Ramos (cell line): Measurements from ENCODE around the gene SYCP1.
"Not testable (repeated sequence)": the region's sequence is repeated elsewhere in the genome, so short reads cannot be mapped to it uniquely, and the experiment has no call there.

Experiments
- in situ Hi-C: fragments of 300-500 bp; cut with MboI; formaldehyde crosslinking; loops from one replicate; pipeline ENCODE4 v1.14.3; 2022; ENCODE audit warnings: low sequenced_read_pairs; ENCODE audit not compliant: unreplicated experiment

The SYCP1 gene

DNA sequence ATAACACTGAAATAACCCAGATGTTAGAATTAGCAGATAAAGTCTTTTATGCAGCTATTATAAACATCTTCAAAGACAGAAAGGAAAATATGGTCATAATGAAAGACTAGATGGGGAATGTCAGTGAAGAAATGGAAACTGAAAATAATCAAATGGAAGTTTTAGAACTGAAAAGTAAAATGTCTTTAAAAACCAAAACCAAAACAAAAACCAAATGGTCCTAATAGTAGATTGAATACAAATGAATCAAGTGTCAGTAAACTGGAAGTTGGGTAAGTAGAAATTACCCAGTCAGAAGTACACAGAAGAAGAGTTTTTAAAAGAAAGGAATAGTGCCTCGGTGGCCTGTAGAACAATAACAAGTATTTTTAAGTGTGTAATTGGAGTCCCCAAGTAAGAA is 72.7 kb downstream of the SYCP1 start:
- in situ Hi-C loops, result no loop called here

DNA sequence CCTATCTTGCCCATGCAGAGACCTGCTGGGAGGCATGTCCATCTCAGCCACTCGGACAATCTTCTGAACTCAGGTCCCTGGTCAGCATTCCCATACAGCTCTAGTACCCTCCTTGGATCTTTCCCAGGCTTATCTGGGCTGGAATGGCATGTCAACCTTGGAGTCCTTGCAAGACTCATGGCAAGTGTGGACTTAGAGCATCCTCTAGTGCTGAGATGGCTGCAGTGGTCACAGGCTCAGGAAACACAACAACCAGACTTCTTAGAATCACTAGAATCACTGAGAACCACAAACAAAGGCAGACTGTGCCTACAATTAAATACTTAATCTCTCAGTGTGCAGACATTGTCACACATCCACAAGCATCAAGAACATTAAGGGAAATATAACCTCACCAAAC is 101.9 kb downstream of the SYCP1 start:
- in situ Hi-C loops, result no loop called here

DNA sequence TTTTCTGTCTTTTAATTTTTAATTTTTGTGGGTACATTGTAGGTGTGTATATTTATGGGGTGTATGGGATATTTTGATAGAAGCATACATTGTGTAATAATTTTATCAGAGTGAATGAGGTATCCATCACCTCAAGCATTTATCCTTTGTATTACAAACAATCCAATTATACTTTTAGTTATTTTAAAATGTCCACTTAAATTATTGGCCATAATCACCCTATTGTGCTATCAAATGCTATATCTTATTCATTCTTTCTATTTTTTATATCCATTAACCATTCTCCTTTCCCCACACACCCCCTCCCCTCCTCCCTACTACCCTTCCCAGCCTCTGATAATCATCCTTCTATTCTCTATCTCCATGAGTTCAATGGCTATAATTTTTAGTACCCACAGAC is 104.8 kb downstream of the SYCP1 start:
- in situ Hi-C loops, result no loop called here

DNA sequence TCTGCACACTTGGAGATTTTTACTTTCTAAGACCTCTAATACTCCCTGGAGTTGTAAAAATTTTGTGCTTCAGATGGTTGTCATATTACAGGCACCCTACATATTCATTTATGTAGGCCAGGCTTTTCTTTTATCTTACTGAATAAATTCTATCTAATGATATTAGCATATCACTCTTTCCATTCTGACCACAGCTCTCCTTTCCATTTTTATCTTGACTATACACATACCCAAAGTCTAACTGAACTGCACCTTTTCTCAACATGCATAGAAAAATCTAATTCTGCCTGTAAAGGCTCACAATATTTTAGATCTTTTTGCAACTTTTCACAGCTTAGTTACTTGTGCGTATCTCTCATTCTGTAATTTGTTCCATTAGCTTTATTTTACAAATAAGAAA is 122.2 kb downstream of the SYCP1 start:
- in situ Hi-C loops, result loop anchor here (5.0 kb wide), 1 partner anchor 135 kb away; no protein-coding TSS in a partner anchor

DNA sequence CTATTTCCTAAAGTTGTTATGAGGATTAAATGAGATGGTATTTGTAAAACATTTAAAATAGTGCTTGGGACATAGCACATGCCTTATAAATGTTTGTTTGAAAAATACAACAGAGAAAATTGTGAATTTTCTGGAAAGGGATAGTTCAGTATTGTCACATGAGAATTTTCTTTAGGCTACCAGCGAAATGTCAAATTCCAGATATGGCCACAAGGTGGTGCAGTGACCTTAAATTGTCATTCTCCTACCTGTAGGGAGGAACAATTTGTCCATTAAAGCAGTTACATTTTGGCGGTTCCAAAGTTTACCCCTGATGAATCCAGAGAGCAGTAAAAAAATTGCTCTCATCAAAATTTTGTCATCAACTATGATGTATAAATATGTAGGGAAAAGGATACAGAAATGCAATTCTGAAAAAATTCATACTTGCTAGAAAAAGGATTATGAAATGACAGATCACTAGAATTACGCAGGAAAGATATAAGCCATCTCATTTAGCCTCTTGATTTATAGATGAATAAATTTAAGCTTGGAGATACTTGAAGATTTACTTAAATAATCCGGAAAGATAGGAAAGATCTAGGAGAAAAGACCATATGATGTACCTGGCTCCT is 124.7 kb downstream of the SYCP1 start:
- in situ Hi-C loops, result loop anchor here (5.0 kb wide), 1 partner anchor 133 kb away; no protein-coding TSS in a partner anchor

- in situ Hi-C loops, result no loop called here
These were observed 127.6 kb downstream of the SYCP1 start for GRCh38 chr1:114982251-114982650.

- in situ Hi-C loops, result no loop called here
These were observed 131.6 kb downstream of the SYCP1 start for GRCh38 chr1:114986286-114986685.

DNA sequence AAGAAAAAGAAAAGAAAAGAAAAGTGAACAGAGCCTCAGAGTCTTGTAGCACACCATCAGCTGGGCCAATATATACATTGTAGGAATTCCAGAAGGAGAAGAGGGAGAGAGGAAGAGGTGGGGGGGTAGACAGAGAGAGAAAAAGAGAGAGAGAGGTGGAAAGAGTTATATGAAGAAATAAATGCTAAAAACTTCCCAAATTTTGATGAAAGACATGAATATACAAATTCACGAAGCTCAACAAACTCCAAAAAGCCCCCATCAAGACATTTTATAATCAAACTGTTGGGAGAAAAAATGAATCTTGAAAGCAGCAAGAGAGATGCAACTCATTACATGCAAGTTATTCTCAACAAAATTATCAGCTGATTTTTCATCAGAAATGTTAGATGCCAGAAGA is 133.4 kb downstream of the SYCP1 start:
- in situ Hi-C loops, result no loop called here

GRCh38 chr1:114997510-114998289 is 143.0 kb downstream of the SYCP1 start:
- in situ Hi-C loops, result no loop called here

- in situ Hi-C loops, result no loop called here
These were observed 151.5 kb downstream of the SYCP1 start for GRCh38 chr1:115006191-115006590.

DNA sequence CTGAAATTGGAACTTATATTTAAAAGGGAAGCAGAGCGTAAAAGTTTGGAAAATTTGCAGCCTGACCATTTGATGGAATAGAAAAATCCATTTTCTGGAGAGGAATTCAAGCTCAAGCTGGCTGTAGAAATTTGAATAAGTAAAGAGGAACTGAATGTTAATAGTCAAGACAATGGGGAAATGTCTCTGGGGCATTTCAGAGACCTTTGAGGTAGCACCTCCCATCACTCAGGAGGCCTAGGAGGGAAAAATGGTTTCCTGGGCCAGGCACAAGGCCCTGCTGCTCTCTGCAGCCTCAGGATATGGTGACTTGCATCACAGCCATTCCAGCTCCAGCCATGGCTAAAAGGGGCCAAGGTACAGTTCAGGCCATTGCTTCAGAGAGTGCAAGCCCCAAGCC is 157.3 kb downstream of the SYCP1 start:
- in situ Hi-C loops, result no loop called here

DNA sequence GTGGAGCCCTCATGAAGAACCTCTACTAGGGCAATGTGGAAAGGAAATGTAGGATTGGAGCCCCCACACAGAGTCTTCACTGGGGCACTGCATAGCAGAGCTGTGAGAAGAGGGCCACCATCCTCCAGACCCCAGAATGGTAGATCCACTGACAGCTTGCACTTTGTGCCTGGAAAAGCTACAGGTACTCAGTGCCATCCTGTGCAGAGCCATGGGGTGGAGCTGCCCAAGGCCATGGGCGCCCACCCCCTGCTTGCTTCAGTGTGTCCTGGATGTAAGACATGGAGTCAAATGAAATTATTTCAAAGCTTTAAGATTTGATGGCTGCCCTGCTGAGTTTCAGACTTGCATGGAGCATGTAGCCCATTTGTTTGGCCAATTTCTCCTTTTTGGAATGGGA is 157.8 kb downstream of the SYCP1 start:
- in situ Hi-C loops, result no loop called here

- in situ Hi-C loops, result no loop called here
These were observed 159.1 kb downstream of the SYCP1 start for GRCh38 chr1:115013792-115014191.

- in situ Hi-C loops, result not testable (repeated sequence)
These were observed 164.9 kb downstream of the SYCP1 start for GRCh38 chr1:115019549-115019948.

DNA sequence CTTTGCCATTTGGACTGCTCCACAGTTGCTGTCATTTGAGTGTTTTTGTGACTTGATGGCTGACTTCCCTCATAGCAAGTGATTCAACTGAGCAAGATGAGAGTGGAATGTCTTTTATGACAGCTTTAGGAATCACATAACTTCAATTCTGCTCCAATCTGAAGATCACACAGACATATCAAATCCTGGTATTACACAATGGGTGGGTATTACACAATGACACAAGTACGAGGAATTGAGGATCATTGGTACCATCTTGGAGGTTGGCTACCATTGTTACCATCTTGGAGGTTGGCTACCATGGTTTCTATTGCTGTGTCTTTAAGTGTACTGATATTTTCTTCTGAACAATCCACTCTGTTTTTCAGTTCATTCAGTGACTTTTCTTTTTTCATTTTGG is 166.5 kb downstream of the SYCP1 start:
- in situ Hi-C loops, result no loop called here

GRCh38 chr1:115023593-115023992 is 168.9 kb downstream of the SYCP1 start:
- in situ Hi-C loops, result no loop called here

- in situ Hi-C loops, result no loop called here
These were observed 174.9 kb downstream of the SYCP1 start, which contains the start of gene TSHB for GRCh38 chr1:115029526-115029925. TSS of gene TSHB (plus strand) at chr1:115029826. CDS start at chr1:115033363, 3,537 bp downstream.

- in situ Hi-C loops, result no loop called here
These were observed 176.9 kb downstream of the SYCP1 start for GRCh38 chr1:115031595-115031994.

DNA sequence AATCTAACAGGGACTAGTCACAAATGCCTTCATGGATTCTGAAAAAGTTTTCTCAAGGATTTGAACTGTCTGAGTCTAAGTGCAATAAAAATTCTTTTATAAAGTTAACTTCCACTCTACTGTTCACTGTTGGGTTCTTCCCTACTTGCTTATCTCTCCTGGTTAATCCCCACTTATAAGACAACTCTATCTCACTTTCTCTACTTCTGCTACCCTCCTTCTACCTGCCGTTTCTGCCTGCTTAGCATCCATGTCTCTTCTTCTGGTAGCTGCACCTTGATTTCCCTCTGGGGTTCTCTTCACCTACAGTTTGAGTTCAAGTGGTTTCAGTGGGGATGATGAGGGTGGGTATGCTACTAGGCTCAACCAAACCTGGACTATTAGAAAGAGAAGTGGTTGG is 181.0 kb downstream of the SYCP1 start:
- in situ Hi-C loops, result no loop called here

DNA sequence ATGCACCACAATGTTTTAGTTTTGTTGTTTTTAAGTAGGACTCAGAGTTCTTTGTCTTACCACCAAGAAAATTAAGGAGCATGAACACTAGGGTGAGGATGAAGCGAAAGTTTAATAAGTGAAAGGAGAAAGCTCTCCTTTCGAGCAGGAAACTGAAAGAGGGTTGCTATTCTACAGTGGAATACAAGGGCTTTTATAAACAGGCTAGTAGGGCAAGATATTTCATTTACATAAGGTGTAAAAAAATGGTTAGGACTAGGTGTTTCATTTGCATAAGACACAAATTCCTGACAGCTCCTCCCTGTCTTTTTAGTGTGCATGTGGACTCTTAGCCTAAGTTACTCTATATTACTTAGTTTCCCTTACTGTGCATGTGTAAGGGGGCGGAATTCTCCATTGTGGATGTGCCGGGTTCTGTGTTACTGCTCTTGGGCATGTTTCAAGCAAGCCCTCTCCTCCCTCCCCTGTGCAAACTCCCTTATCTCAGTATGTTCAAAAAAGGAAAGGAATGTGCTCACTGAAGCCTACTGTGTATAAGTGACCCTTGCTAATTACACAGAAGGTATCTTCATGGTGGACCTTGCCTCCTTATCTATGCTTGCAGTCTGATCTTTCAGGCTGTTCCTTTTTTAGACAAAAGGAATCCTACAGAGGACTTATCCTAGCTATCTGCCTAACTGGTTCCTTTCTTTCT is 182.3 kb downstream of the SYCP1 start:
- in situ Hi-C loops, result no loop called here

DNA sequence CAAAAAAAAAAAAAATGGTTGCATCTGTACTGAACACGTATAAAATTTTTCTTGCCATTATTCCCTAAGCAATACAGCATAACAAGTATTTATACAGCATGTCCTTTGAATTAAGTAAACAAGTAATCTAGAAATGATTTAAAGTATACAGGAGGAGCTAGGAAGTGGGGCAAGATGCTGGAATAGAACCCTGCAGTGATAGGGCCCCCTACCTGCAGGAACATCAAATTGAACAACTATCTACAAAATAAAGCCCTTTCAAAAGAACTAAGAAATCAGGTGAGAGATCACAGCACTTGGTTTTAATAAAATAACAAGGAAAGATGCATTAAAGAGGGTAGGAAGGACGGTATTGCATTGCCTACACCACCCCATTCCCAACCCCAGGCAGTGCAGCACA is 185.8 kb downstream of the SYCP1 start:
- in situ Hi-C loops, result no loop called here
